LoVo (cell line): ENCODE results near the gene LRRC10B.

Experiments used
- DNase-seq: peaks from one replicate; pipeline ENCODE4 v3.0.0-alpha.2; 2016; ENCODE audit warnings: low spot score

The LRRC10B gene

DNA sequence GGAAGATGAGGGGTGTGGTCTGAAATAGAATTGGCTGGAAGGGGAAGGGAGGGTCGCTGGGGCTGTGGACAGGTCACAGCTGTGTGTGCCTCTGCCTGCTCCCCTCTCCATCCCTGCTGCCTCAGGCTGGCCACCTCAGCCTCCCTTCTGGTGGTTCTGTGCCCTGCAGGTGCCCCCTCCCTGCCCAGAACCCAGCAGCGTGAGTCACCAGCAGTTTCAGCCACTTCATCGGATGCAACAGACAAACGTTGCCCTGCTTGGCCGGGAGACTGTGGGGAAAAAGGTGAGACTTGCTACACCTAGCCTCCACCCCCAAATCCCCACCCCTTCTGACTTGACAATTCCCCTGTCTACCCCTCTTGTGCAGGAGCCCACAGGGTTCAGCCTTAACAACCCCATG is 21.8 kb upstream of the LRRC10B start:
- no peak for DNase-seq

GRCh38 chr11:61487342-61488025 is 21.1 kb upstream of the LRRC10B start:
- DNase-seq: no peak

DNA sequence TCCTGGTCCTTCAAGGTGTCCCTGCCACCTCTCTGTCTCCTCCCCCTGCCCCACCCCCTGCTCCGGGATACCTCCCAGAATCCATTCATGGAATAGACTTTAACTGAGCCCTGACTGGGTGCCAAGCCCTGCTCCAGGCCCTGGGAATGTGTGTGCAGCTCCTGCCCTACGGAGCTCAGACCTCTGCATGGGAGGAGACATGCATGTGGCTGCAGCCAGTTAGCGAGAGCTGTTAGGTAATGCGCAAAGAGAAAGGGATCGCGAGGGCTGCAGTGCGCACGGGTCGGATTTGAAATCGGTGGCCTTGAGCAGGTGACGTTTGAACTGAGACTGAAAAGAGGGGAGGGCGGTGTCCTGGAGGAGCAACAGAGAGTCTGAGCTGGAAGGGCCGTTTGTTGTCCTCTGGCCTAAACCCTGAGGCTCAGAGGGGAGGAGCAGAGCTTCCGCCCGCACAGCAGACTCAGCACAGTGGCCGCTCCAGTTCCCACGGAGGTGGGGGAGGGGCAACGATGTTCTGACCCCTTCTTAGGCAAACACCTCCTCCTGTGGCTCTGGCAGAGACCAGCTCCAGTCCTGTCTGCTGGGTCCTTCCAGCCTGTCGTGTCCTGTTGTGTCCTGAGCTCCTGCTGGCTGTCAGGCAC is 19.8 kb upstream of the LRRC10B start:
- no peak for DNase-seq

DNA sequence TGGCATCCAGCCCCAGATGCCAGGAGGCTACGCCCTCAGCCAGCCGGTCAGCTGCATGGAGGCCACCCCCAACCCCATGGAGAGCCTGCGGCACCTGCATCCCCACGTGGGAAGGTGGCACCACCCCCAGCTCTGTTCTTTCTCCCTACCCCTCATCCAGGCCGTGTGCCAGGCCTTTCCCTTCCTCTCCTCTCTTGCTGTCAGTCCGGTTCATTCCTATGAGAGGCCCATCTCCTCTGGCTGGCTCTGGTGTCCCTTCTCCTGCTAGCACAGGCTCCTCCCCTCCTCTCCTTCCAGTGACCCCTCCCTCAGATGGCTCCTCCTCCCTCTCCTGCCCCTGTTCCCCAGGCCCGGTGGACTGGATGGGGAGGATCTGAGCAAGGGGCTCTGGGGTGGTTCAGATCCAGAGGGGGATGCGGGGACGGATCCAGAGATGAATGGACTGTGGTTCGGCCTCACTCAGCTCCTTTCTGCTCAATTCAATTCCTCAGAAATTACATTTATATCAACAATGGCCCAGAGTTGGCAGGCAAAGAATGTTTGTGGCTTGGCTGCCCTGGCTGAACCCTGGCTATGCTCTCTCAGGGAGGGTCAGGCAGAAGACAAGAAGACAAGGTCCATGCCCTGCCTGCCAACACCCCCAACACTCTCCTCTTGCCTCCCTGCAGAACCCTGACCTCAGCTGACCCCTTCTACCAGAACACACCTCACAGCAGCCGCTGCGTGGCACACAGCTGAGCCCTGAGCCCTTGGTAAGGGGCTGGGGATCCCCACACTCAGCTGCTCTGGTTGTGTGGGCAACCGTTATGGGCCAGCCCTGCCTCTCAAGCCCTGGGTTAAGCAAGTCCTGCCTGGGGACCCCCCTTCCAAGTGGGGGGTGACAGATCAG is 18.5 kb upstream of the LRRC10B start:
- DNase-seq: no peak

- DNase-seq: no peak
Observed at GRCh38 chr11:61491736-61492395, 16.7 kb upstream of the LRRC10B start.

DNA sequence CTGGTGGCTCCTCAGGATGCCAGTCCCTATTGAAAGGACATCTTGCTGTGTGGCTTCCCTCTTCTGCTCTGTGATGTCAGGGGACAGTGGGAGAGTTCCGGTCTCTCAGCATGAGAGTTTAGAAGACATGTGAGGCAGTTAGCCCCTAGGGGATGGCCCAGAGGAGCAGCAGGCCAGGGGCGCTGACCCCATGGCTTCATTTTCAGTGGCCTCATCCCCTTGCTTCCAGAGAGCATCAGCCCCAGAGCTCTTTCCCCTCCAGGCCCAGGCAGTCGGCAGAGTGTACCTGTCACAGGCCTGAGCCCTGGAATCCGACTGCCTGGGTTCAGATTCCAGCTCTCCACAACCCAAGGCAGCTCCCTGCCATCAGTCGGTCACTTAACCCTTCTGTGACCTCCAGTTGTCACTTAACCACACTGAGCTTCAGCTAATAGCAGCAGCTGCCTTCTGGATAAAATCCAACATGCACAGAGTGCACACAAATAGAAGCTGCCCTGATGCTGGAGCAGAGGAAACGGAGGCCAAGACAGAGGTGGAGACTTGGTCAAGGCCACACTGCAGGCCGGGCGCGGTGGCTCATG is 14.1 kb upstream of the LRRC10B start:
- DNase-seq: no peak

- DNase-seq: no peak
Observed at GRCh38 chr11:61495801-61496601, 12.5 kb upstream of the LRRC10B start.

- DNase-seq: no peak
Observed at GRCh38 chr11:61496602-61497400, 11.7 kb upstream of the LRRC10B start.

GRCh38 chr11:61497473-61497872 is 11.1 kb upstream of the LRRC10B start:
- no peak for DNase-seq

DNA sequence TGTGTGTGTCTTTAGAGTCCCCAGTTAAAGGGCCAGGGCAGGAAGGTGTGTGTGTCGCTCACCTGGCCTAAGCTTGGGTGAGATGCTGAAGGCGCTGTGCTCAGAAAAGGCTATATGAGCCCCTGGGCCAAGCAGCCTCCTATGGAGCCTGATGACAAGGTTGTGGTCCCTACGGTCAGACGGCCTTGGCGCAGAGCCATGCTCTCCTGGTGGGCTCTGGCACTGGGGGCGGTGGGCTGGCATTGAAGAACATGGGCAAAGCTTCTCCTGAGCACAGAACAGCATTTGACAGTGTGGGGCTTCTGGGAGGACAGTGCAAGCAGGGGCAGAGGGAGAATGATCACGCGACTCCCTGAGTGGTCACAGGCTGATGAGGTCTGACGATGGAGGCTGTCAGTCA is 10.7 kb upstream of the LRRC10B start:
- no peak for DNase-seq

DNA sequence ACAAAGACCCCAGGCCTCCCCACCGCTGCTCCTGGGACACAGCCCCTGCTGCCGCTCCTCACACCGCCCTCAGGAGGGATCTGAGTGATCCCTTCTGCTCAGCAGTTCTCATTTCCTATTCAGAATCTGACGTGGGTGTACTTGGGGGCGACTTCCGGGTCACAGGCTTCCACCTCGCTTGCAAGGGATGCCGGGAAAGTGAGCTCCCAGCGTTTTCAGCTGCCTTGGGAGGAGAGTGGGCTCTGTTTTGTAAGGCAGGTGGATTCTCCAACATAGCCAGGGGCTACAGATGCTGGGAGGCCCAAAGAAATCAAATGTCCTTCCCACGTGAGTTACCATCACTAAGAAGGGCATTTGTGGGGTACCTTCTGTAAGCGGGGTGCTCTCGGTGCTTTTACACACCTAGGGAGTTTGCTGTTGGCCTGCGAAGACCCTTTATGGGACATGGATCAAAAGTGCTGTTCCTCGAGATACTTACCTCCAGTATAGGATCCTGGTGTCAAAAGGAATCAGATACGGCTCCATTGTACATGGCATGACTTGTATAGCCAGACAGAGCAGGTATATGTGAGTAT is 9.7 kb upstream of the LRRC10B start:
- DNase-seq: no peak

GRCh38 chr11:61499816-61500491 is 8.6 kb upstream of the LRRC10B start:
- no peak for DNase-seq

DNA sequence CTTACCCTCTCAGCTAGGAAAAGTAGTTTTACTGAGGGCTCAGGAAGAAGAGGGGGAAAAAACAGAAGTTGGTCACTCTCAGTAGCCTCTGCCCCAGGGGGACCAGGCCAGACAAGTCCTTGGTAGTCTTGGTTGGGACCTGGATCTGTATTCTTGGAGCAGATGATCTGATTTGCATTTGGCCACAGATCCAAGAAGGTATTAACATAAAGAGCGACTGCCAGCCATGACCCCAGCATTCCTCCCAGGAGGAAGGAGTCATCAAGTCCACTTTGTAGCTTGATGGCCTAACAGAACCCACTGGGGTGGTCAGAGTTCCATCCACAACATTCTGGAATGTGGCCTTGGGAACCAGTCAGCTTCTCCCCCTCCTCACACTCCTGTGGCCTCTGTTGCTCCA is 6.0 kb upstream of the LRRC10B start:
- no peak for DNase-seq

DNA sequence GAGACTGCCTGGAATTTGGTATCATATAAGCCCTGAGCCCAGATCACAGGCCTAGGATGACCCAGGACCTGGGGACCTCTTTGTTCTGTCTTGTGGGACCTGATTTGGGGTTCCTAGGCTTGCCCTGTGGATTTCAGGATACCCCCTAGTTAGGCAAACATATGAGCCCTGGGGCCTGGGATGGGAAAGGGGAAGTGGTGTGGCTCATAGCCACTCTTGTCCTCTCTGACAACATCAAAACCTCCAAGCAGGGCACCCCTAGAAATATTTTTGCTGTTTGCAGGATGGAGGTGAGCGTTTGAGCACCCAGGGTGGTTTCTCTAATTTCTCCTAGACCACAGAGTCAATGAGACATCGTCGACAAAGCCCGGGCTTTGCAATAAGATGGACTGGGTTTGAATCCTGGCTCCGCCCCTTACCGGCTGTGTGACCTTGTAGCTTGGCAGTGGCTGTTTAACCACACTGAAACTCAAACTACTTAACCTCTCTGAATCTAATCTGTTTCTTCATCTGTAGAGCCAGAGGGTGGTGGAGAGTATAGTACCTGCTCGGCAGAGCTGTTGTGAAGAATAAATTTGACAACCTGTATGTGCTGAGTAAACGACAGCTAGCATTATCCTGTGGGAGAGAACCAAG is 5.3 kb upstream of the LRRC10B start:
- no peak for DNase-seq

- no peak for DNase-seq
Observed at GRCh38 chr11:61505106-61505505, 3.4 kb upstream of the LRRC10B start.

DNA sequence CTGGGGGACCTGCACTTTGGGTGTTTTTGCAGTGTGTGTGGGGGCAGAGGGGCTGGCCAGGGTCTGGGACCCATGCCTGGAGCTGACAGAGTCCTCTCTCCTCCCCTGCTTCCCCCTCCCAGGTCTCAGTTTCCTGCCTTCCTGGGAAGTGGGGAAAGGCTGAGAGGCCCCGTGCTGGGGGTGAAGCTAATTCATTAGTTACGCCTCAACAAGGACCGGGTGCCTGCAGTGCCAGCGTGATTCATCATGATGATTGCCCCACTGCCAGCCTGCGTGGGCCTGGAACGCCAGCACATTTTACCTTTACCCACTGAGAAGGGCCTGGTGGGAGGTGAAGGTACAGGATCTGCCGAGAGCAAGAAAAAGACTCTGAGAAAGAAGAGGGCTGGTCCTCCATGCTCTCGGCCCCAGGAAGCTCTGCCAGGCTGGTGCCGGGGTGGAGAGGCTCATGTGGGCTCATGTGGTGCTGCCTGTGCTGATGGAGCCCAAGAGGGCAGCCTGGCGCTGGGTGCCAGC is 2.9 kb upstream of the LRRC10B start:
- DNase-seq: no peak

DNA sequence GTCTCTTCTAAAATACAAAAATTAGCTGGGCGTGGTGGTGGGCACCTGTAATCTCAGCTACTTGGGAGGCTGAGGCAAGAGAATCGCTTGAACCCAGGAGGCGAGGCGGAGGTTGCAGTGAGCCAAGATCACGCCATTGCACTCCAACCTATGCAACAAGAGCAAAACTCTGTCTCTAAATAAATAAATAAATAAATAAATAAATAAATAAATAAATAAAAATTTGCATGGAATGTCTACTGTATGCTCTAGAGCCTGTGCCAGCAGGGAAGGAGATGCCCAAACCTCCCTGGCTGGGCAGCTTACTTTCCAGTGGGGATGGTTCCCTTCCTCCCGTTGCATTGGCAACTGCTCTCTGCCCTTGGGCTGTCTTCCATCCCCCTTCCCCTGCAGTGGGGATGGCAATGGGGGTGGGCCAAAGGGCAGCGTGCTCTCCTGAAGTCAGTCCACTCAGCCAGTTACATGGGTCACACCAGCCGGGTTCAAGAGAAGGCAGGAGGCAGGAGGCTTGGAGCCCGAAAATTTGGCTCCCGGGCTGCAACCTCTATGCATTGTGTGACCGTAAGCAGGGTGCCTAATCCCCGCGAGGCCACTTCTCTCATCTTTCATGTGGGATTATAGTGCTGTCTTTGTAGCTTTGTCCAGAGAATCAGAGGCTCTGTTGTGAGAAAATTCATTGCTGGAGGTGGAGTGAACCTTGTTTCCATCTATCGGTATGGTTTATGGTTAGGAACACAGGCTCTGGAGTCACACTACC is 1.4 kb upstream of the LRRC10B start:
- no peak for DNase-seq
